CD14-positive monocyte (primary cell): ENCODE data around the gene TMEM87B. TPM values are rescaled to one million over a fixed set of nuclear protein-coding genes. Genes with fewer than 3 reads are reported as not detected.

ENCODE experiments used
- DNase-seq, 3 donors: peaks; one replicate each; pipeline ENCODE4 v3.0.0-alpha.2; 2011 to 2022
- H2AFZ ChIP-seq: 2 replicates; pipeline ENCODE4 v1.6.0; 2012; ENCODE audit warnings: mild to moderate bottlenecking, low read depth, low read length, inconsistent platforms; ENCODE audit not compliant: insufficient read depth, poor library complexity, severe bottlenecking
- H3K27ac ChIP-seq, 2 donors: 1 replicate in 1 of 2; 2 replicates in 1 of 2; pipeline ENCODE4 v1.5.1; 2012 to 2013; ENCODE audit warnings: low read length in 2 of 2, control low read depth in 1 of 2, inconsistent platforms in 1 of 2, low read depth in 1 of 2, mild to moderate bottlenecking in 1 of 2
- H3K27me3 ChIP-seq, 2 donors: one replicate each; pipeline versions ENCODE4 v1.6.0 to v1.6.1; 2011 to 2013; ENCODE audit warnings: low read length in 2 of 2; ENCODE audit not compliant: control insufficient read depth in 2 of 2, insufficient read depth in 2 of 2
- H3K36me3 ChIP-seq, 2 donors: replicated peaks in 1 of 2; 1 replicate in 1 of 2; 2 replicates in 1 of 2; pipeline versions ENCODE4 v1.5.1 to v1.6.1; 2012 to 2013; ENCODE audit warnings: low read length in 2 of 2, control low read depth in 1 of 2, inconsistent platforms in 1 of 2, mild to moderate bottlenecking in 1 of 2; ENCODE audit not compliant: insufficient read depth in 2 of 2, control insufficient read depth in 1 of 2
- H3K4me1 ChIP-seq, 2 donors: 1 replicate in 1 of 2; 2 replicates in 1 of 2; pipeline versions ENCODE4 v1.5.1 to v1.6.1; 2012 to 2013; ENCODE audit warnings: low read length in 2 of 2, control low read depth in 1 of 2, inconsistent platforms in 1 of 2, mild to moderate bottlenecking in 1 of 2, moderate library complexity in 1 of 2; ENCODE audit not compliant: insufficient read depth in 2 of 2, control insufficient read depth in 1 of 2
- H3K4me2 ChIP-seq: replicated peaks from 2 replicates; pipeline ENCODE3; 2012; ENCODE audit warnings: low read length, moderate library complexity, mild to moderate bottlenecking; ENCODE audit not compliant: poor library complexity, severe bottlenecking; ENCODE audit errors: extremely low read depth
- H3K4me3 ChIP-seq, 3 experiments: fragments of 200-600 bp in 1 of 3; sonication (generic) in 1 of 3; replicated peaks in 1 of 3; 1 replicate in 2 of 3; 2 replicates in 1 of 3; pipeline ENCODE4 v1.5.1; 2011 to 2013; ENCODE audit warnings: low read length in 3 of 3, mild to moderate bottlenecking in 3 of 3, control low read depth in 2 of 3, low read depth in 2 of 3, inconsistent platforms in 1 of 3, moderate library complexity in 1 of 3
- H3K79me2 ChIP-seq: 2 replicates; pipeline ENCODE4 v1.6.0; 2012; ENCODE audit warnings: mild to moderate bottlenecking, control low read depth, inconsistent platforms, low read length, moderate library complexity; ENCODE audit not compliant: insufficient read depth
- H3K9ac ChIP-seq: 2 replicates; pipeline ENCODE4 v1.6.0; 2017; ENCODE audit warnings: low read length, mild to moderate bottlenecking; ENCODE audit not compliant: insufficient read depth, poor library complexity, severe bottlenecking
- H3K9me3 ChIP-seq, 2 donors: replicated peaks in 1 of 2; 1 replicate in 1 of 2; 2 replicates in 1 of 2; pipeline versions ENCODE4 v1.5.1 to v1.6.1; 2012 to 2013; ENCODE audit warnings: low read length in 2 of 2, control low read depth in 1 of 2; ENCODE audit not compliant: control insufficient read depth in 1 of 2, insufficient read depth in 1 of 2
- H4K20me1 ChIP-seq: 2 replicates; pipeline ENCODE4 v1.6.0; 2012; ENCODE audit warnings: mild to moderate bottlenecking, low read length, control low read depth, moderate library complexity; ENCODE audit not compliant: insufficient read depth
- H3K27ac Mint-ChIP-seq, 7 donors: one replicate each; pipeline ENCODE4 v1.8.0; 2020; ENCODE audit warnings: mild to moderate bottlenecking in 7 of 7, mixed read lengths in 7 of 7, moderate library complexity in 6 of 7, inconsistent platforms in 2 of 7
- H3K27me3 Mint-ChIP-seq, 3 donors: one replicate each; pipeline ENCODE4 v1.8.0; 2021 to 2022; ENCODE audit warnings: low read depth in 3 of 3, mild to moderate bottlenecking in 3 of 3, mixed read lengths in 3 of 3, moderate library complexity in 3 of 3, inconsistent platforms in 1 of 3
- H3K36me3 Mint-ChIP-seq, 2 donors: one replicate each; pipeline ENCODE4 v1.8.0; 2020; ENCODE audit warnings: mixed read lengths in 2 of 2, inconsistent platforms in 1 of 2, mild to moderate bottlenecking in 1 of 2
- H3K4me1 Mint-ChIP-seq: one replicate; pipeline ENCODE4 v1.8.0; 2020; ENCODE audit warnings: mild to moderate bottlenecking, mixed read lengths
- H3K4me3 Mint-ChIP-seq, 2 donors: one replicate each; pipeline ENCODE4 v1.8.0; 2020; ENCODE audit warnings: mild to moderate bottlenecking in 2 of 2, mixed read lengths in 2 of 2, moderate library complexity in 1 of 2
- H3K9me3 Mint-ChIP-seq, 7 donors: one replicate each; pipeline ENCODE4 v1.8.0; 2020 to 2022; ENCODE audit warnings: mixed read lengths in 7 of 7, mild to moderate bottlenecking in 6 of 7, moderate library complexity in 6 of 7, inconsistent platforms in 2 of 7
- WGBS: methylation state at CpG from one replicate; pipeline ENCODE4 v1.1.5; 2013; ENCODE audit warnings: missing lambda C conversion rate; ENCODE audit not compliant: insufficient coverage; 5-methylcytosine and 5-hydroxymethylcytosine counted together
- intact Hi-C, 2 donors: fragments of 100-400 bp; cut with micrococcal nuclease; formaldehyde crosslinking; loops; one replicate each; pipeline versions ENCODE4 v1.15.0 to v1.15.1; 2023
- polyA plus RNA-seq, 3 donors: library from polyadenylated mRNA; depleted of rRNA in 1 of 3; unstranded in 2 of 3; stranded (reverse) in 1 of 3; fragments of 300-500 nt in 2 of 3; fragments of >200 nt in 1 of 3; fragmentation: Illumina TruSeq in 2 of 3; gene quantifications; 1 replicate in 2 of 3; 2 replicates in 1 of 3; pipeline ENCODE4 v1.2.3, GENCODE V29; 2012 to 2021
- TF ChIP-seq, protein P1 (sequence below): fragments of 200-600 bp; IDR thresholded peaks from one replicate; pipeline ENCODE4 v1.8.0; 2022; ENCODE audit warnings: antibody characterized with exemption, mild to moderate bottlenecking

TMEM87B gene
- polyA plus RNA-seq, 3 donors = 9.1 to 13.4 (median 11.4) TPM

- Histone ChIP-seq H3K4me2 (no peak overlapping the region), H3K27ac (no peak overlapping the region), H3K79me2 (no peaks in the 10 kb centered on the region), H3K9me3 (peaks cover 5 to 11% of the 10 kb centered on the region in 2 donors), H3K9ac (no peak overlapping the region), H2AFZ (no peak overlapping the region), H3K36me3 (no peaks in the 10 kb centered on the region), H3K27me3 (peaks cover 24 to 41% of the 10 kb centered on the region in 2 donors), H3K4me1 (peaks cover 5 to 9% of the 10 kb centered on the region in 2 donors), H3K4me3 (no peak overlapping the region), H4K20me1 (no peaks in the 10 kb centered on the region)
- H3K36me3 Mint-ChIP-seq = peaks cover 0 to 11% of the 10 kb centered on the region in 2 donors
- H3K27ac Mint-ChIP-seq = no peak overlapping the region
- DNase-seq = no peak
- whole genome bisulfite sequencing = 95% methylated on average over 13 of the region's 20 CpGs
- peak overlapping the region in 1 of 2 donors; percentile 76 for H3K4me3 Mint-ChIP-seq
- H3K27me3 Mint-ChIP-seq = peaks cover 55 to 59% (median 58%) of the 10 kb centered on the region in 3 donors
- peaks cover 0 to 15% (median 7%) of the 10 kb centered on the region in 7 donors for H3K9me3 Mint-ChIP-seq
- intact Hi-C loops = no loop called here
- H3K4me1 Mint-ChIP-seq = peaks cover 17% of the 10 kb centered on the region
- TF ChIP-seq, protein P1, sequence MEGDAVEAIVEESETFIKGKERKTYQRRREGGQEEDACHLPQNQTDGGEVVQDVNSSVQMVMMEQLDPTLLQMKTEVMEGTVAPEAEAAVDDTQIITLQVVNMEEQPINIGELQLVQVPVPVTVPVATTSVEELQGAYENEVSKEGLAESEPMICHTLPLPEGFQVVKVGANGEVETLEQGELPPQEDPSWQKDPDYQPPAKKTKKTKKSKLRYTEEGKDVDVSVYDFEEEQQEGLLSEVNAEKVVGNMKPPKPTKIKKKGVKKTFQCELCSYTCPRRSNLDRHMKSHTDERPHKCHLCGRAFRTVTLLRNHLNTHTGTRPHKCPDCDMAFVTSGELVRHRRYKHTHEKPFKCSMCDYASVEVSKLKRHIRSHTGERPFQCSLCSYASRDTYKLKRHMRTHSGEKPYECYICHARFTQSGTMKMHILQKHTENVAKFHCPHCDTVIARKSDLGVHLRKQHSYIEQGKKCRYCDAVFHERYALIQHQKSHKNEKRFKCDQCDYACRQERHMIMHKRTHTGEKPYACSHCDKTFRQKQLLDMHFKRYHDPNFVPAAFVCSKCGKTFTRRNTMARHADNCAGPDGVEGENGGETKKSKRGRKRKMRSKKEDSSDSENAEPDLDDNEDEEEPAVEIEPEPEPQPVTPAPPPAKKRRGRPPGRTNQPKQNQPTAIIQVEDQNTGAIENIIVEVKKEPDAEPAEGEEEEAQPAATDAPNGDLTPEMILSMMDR = no peak
These were observed 86.0 kb downstream of the TMEM87B start for GRCh38 chr2:112140899-112141625.

GRCh38 chr2:112141626-112142007 lies 86.5 kb downstream of the TMEM87B start:
- peaks cover 50 to 56% (median 52%) of the 10 kb centered on the region in 3 donors for H3K27me3 Mint-ChIP-seq
- no peak overlapping the region for H3K4me3 ChIP-seq
- TF ChIP-seq, protein P1 = no peak
- H4K20me1 ChIP-seq = no peaks in the 10 kb centered on the region
- H3K36me3 Mint-ChIP-seq = peaks cover 0 to 10% of the 10 kb centered on the region in 2 donors
- no peak overlapping the region for H3K27ac Mint-ChIP-seq
- intact Hi-C loops = no loop called here
- no peaks in the 10 kb centered on the region for H3K79me2 ChIP-seq
- peaks cover 22 to 38% of the 10 kb centered on the region in 2 donors for H3K27me3 ChIP-seq
- peak overlapping the region in 1 of 2 donors; percentile 29 for H3K4me3 Mint-ChIP-seq
- no peak for DNase-seq
- H3K4me1 Mint-ChIP-seq = peaks cover 17% of the 10 kb centered on the region
- peaks cover 0 to 15% (median 7%) of the 10 kb centered on the region in 7 donors for H3K9me3 Mint-ChIP-seq
- no peak overlapping the region for H3K27ac ChIP-seq
- H3K9me3 ChIP-seq = peaks cover 5 to 11% of the 10 kb centered on the region in 2 donors
- no peaks in the 10 kb centered on the region for H3K36me3 ChIP-seq
- H2AFZ ChIP-seq = no peak overlapping the region
- H3K4me2 ChIP-seq = no peak overlapping the region
- H3K9ac ChIP-seq = no peak overlapping the region
- 93% methylated on average over 4 of the region's 7 CpGs for WGBS
- peaks cover 5 to 9% of the 10 kb centered on the region in 2 donors for H3K4me1 ChIP-seq
